WTC11 (cell line): ENCODE data around the gene MACC1. TPM values are rescaled to one million over a fixed set of nuclear protein-coding genes. Genes with fewer than 3 reads are reported as not detected.

Source experiments
- ATAC-seq: fragments of 200-7000 bp; cut with Tn5 transposase; 2 replicates; pipeline ENCODE4 v1.10.0; 2021; ENCODE audit warnings: mild to moderate bottlenecking, moderate library complexity
- CTCF ChIA-PET: fragments of 300-600 bp; sonication (Branson Sonifier 250); formaldehyde crosslinking; loops from one replicate; lab custom pipeline; 2021; ENCODE audit warnings: antibody characterized with exemption; lab: Charles Lee
- POLR2A ChIA-PET: fragments of 350-600 bp; sonication (Branson Sonifier 250); formaldehyde crosslinking; loops from one replicate; lab custom pipeline; 2021; ENCODE audit warnings: antibody characterized with exemption; lab: Charles Lee
- DNase-seq: peaks from one replicate; pipeline ENCODE4 v3.0.0; 2021; ENCODE audit warnings: low spot score
- H3K27ac Mint-ChIP-seq: 2 replicates; pipeline ENCODE4 v1.8.0; 2021; ENCODE audit warnings: mixed read lengths
- H3K27me3 Mint-ChIP-seq: 2 replicates; pipeline ENCODE4 v1.8.0; 2021; ENCODE audit warnings: low read depth, mild to moderate bottlenecking, moderate library complexity, mixed read lengths
- H3K36me3 Mint-ChIP-seq: 2 replicates; pipeline ENCODE4 v1.8.0; 2021; ENCODE audit warnings: mixed read lengths
- H3K4me1 Mint-ChIP-seq: 2 replicates; pipeline ENCODE4 v1.8.0; 2022; ENCODE audit warnings: mixed read lengths
- H3K4me3 Mint-ChIP-seq: 2 replicates; pipeline ENCODE4 v1.8.0; 2021; ENCODE audit warnings: mild to moderate bottlenecking, moderate library complexity, mixed read lengths
- H3K9me3 Mint-ChIP-seq: 2 replicates; pipeline ENCODE4 v1.8.0; 2021; ENCODE audit warnings: mixed read lengths
- CBFB ChIP-seq: sonication (generic); formaldehyde crosslinking; IDR thresholded peaks from 2 replicates; pipeline ENCODE4 v1.8.1; 2022; ENCODE audit warnings: mild to moderate bottlenecking, low read depth, missing genetic modification reagents
- ESRRA ChIP-seq: sonication (generic); formaldehyde crosslinking; IDR thresholded peaks from 2 replicates; pipeline ENCODE4 v1.8.1; 2022; ENCODE audit warnings: mild to moderate bottlenecking, missing genetic modification reagents, borderline replicate concordance
- ETV6 ChIP-seq: sonication (generic); formaldehyde crosslinking; IDR thresholded peaks from 2 replicates; pipeline ENCODE4 v1.8.1; 2022; ENCODE audit warnings: mild to moderate bottlenecking, missing genetic modification reagents
- FOXK1 ChIP-seq: sonication (generic); formaldehyde crosslinking; IDR thresholded peaks from 2 replicates; pipeline ENCODE4 v1.8.0; 2022; ENCODE audit warnings: mild to moderate bottlenecking, moderate library complexity, missing genetic modification reagents
- FOXP1 ChIP-seq: sonication (generic); formaldehyde crosslinking; IDR thresholded peaks from 2 replicates; pipeline ENCODE4 v1.8.0; 2022; ENCODE audit warnings: missing genetic modification reagents, mild to moderate bottlenecking, moderate library complexity, borderline replicate concordance
- GTF2I ChIP-seq: fragments of 250-450 bp; sonication (Bioruptor Pico); conservative IDR thresholded peaks from 2 replicates; pipeline ENCODE4 v1.4.0; 2021; ENCODE audit warnings: mild to moderate bottlenecking
- JUN ChIP-seq: sonication (generic); formaldehyde crosslinking; IDR thresholded peaks from 2 replicates; pipeline ENCODE4 v1.8.0; 2023; ENCODE audit warnings: mild to moderate bottlenecking, missing genetic modification reagents
- NFYB ChIP-seq: sonication (generic); formaldehyde crosslinking; conservative IDR thresholded peaks from 2 replicates; pipeline ENCODE4 v1.8.0; 2022; ENCODE audit warnings: low read depth, missing genetic modification reagents
- PRRX2 ChIP-seq: fragments of 250-450 bp; sonication (Bioruptor Pico); IDR thresholded peaks from 2 replicates; pipeline ENCODE4 v1.8.0; 2021; ENCODE audit warnings: mild to moderate bottlenecking
- SMAD4 ChIP-seq: sonication (generic); formaldehyde crosslinking; IDR thresholded peaks from 2 replicates; pipeline ENCODE4 v1.8.0; 2022; ENCODE audit warnings: mild to moderate bottlenecking, missing genetic modification reagents
- SOX15 ChIP-seq: fragments of 250-450 bp; sonication (Bioruptor Pico); IDR thresholded peaks from 2 replicates; pipeline ENCODE4 v1.9.0; 2021; ENCODE audit warnings: mild to moderate bottlenecking
- TEAD4 ChIP-seq: sonication (generic); formaldehyde crosslinking; IDR thresholded peaks from 2 replicates; pipeline ENCODE4 v1.8.0; 2022; ENCODE audit warnings: mild to moderate bottlenecking, missing genetic modification reagents
- TP53 ChIP-seq: sonication (generic); formaldehyde crosslinking; IDR thresholded peaks from 2 replicates; pipeline ENCODE4 v1.8.1; 2023; ENCODE audit warnings: mild to moderate bottlenecking, missing genetic modification reagents
- ZBTB21 ChIP-seq: sonication (generic); formaldehyde crosslinking; IDR thresholded peaks from 2 replicates; pipeline ENCODE4 v1.8.1; 2023; ENCODE audit warnings: mild to moderate bottlenecking, missing genetic modification reagents, borderline replicate concordance
- ZNF232 ChIP-seq: sonication (generic); formaldehyde crosslinking; IDR thresholded peaks from 2 replicates; pipeline ENCODE4 v1.8.0; 2022; ENCODE audit warnings: mild to moderate bottlenecking, missing genetic modification reagents
- ZNF263 ChIP-seq: sonication (generic); formaldehyde crosslinking; IDR thresholded peaks from 2 replicates; pipeline ENCODE4 v1.8.1; 2022; ENCODE audit warnings: low read depth, mild to moderate bottlenecking, moderate library complexity, missing genetic modification reagents
- ZNF317 ChIP-seq: sonication (generic); formaldehyde crosslinking; IDR thresholded peaks from 2 replicates; pipeline ENCODE4 v1.8.1; 2023; ENCODE audit warnings: low read depth, mild to moderate bottlenecking, moderate library complexity, missing genetic modification reagents, borderline replicate concordance
- ZNF416 ChIP-seq: fragments of 250-450 bp; sonication (Bioruptor Pico); IDR thresholded peaks from 2 replicates; pipeline ENCODE4 v1.9.0; 2021; ENCODE audit warnings: mild to moderate bottlenecking, inconsistent platforms
- total RNA-seq: library from RNA; stranded (reverse); gene quantifications from 3 replicates; pipeline ENCODE4 v1.2.3, GENCODE V29; 2021
- TF ChIP-seq, protein P1 (sequence below): sonication (generic); formaldehyde crosslinking; IDR thresholded peaks from 2 replicates; pipeline ENCODE4 v1.8.1; 2023; ENCODE audit warnings: mild to moderate bottlenecking, missing genetic modification reagents
- TF ChIP-seq, protein P2 (sequence below): sonication (generic); formaldehyde crosslinking; IDR thresholded peaks from 2 replicates; pipeline ENCODE4 v1.8.1; 2023; ENCODE audit warnings: mild to moderate bottlenecking, missing genetic modification reagents, moderate library complexity
- TF ChIP-seq, protein P3 (sequence below): sonication (generic); formaldehyde crosslinking; IDR thresholded peaks from 2 replicates; pipeline ENCODE4 v1.8.0; 2022; ENCODE audit warnings: mild to moderate bottlenecking, missing genetic modification reagents
- TF ChIP-seq, protein P4 (sequence below): sonication (generic); formaldehyde crosslinking; IDR thresholded peaks from 2 replicates; pipeline ENCODE4 v1.8.0; 2023; ENCODE audit warnings: mild to moderate bottlenecking, missing genetic modification reagents
- TF ChIP-seq, protein P5 (sequence below): sonication (generic); formaldehyde crosslinking; IDR thresholded peaks from 2 replicates; pipeline ENCODE4 v1.8.1; 2022; ENCODE audit warnings: mild to moderate bottlenecking, moderate library complexity, missing genetic modification reagents
- TF ChIP-seq, protein P6 (sequence below): fragments of 250-450 bp; sonication (Bioruptor Pico); IDR thresholded peaks from 2 replicates; pipeline ENCODE4 v1.9.0; 2021; ENCODE audit warnings: moderate library complexity, mild to moderate bottlenecking, inconsistent platforms, borderline replicate concordance
- TF ChIP-seq, protein P7 (sequence below): sonication (generic); formaldehyde crosslinking; IDR thresholded peaks from 2 replicates; pipeline ENCODE4 v1.8.0; 2023; ENCODE audit warnings: missing genetic modification reagents
- TF ChIP-seq, protein P8 (sequence below): fragments of 250-450 bp; sonication (Bioruptor Pico); IDR thresholded peaks from 2 replicates; pipeline ENCODE4 v2.1.2; 2022; ENCODE audit warnings: mild to moderate bottlenecking, moderate library complexity
- TF ChIP-seq, protein P9 (sequence below): fragments of 200-600 bp; IDR thresholded peaks from 2 replicates; pipeline ENCODE4 v1.8.0; 2022; ENCODE audit warnings: antibody characterized with exemption

The MACC1 gene
- total RNA-seq, 1 experiment from 2014 or later: 14.6 TPM

DNA sequence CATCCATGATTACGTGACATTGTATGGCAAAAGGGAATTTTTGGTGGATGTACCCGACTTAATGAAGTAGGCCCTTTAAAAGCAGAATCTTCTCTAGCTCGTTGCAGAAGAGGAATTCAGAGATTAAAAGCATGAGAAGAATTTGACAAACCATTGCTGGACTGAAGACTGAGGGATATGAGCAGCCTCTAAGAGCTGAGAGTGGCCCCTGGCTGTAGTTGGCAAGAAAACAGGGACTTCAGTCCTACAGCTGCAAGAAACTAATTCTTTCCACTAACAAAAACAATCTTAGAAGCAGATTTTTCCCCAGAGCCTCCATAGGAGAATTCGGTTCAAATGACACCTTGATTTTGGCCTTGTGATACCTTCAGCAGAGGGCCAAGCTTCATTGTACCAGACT, 34.1 kb downstream of the MACC1 start (continued):
- TF ChIP-seq TP53 (CRISPR knock-in tag) (no peak), NFYB (CRISPR knock-in tag) (no peak), ZNF263 (CRISPR knock-in tag) (no peak), FOXK1 (no peak), ZBTB21 (no peak), JUN (CRISPR knock-in tag) (no peak), PRRX2 (CRISPR knock-in tag) (no peak), ESRRA (CRISPR knock-in tag) (no peak), ZNF416 (CRISPR knock-in tag) (no peak), CBFB (CRISPR knock-in tag) (no peak)
- TF ChIP-seq, protein P1, sequence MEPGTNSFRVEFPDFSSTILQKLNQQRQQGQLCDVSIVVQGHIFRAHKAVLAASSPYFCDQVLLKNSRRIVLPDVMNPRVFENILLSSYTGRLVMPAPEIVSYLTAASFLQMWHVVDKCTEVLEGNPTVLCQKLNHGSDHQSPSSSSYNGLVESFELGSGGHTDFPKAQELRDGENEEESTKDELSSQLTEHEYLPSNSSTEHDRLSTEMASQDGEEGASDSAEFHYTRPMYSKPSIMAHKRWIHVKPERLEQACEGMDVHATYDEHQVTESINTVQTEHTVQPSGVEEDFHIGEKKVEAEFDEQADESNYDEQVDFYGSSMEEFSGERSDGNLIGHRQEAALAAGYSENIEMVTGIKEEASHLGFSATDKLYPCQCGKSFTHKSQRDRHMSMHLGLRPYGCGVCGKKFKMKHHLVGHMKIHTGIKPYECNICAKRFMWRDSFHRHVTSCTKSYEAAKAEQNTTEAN (CRISPR knock-in tag): no peak
- TF ChIP-seq, all 79 proteins: peak for 0

DNA sequence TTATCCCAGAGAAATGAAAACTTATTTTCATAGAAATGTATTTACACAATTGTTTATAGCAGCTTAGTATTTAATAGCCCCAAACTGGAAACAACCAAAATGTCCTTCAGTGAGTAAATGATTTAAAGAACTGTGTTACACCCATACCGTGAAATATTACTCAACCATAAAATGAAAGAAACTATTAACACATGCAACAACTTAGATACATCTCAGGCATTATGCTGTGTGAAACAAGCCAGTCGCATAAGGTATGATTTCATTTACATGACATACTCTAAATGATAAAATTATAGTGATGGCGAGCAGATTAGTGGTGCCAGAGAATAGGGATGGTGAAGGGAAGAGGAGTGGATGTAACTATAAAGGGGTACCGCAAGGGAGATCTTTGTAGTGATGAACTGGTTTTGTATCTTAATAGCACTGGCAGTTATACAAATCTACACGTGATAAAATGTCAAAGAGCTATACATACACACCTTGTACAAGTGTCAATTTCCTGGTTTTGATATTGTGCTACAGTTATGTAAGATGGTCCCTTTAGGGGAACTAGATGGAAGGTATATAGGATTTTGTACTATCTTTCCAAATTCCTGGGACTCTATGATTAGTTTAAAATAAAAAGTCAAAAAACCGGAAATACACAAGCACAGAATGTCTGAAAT, 40.5 kb downstream of the MACC1 start:
- Mint-ChIP-seq H3K4me1 (peaks cover 10% of the 10 kb centered on the region), H3K9me3 (no peaks in the 10 kb centered on the region), H3K4me3 (no peak overlapping the region), H3K27ac (no peak overlapping the region), H3K27me3 (no peaks in the 10 kb centered on the region), H3K36me3 (no peaks in the 10 kb centered on the region)
- ChIA-PET POLR2A (no interaction called here), CTCF (no interaction called here)
- ATAC-seq: no peak
- no peak for DNase-seq
- TF ChIP-seq ETV6 (no peak), GTF2I (CRISPR knock-in tag) (no peak), TEAD4 (CRISPR knock-in tag) (no peak), ZNF263 (CRISPR knock-in tag) (no peak), ZNF232 (CRISPR knock-in tag) (no peak), SMAD4 (no peak), ZNF317 (no peak), FOXP1 (no peak), SOX15 (CRISPR knock-in tag) (no peak), NFYB (CRISPR knock-in tag) (no peak)
- TF ChIP-seq, protein P2, sequence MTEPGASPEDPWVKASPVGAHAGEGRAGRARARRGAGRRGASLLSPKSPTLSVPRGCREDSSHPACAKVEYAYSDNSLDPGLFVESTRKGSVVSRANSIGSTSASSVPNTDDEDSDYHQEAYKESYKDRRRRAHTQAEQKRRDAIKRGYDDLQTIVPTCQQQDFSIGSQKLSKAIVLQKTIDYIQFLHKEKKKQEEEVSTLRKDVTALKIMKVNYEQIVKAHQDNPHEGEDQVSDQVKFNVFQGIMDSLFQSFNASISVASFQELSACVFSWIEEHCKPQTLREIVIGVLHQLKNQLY (CRISPR knock-in tag): no peak
- TF ChIP-seq, protein P3, sequence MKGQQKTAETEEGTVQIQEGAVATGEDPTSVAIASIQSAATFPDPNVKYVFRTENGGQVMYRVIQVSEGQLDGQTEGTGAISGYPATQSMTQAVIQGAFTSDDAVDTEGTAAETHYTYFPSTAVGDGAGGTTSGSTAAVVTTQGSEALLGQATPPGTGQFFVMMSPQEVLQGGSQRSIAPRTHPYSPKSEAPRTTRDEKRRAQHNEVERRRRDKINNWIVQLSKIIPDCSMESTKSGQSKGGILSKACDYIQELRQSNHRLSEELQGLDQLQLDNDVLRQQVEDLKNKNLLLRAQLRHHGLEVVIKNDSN (CRISPR knock-in tag): no peak
- TF ChIP-seq, protein P4, sequence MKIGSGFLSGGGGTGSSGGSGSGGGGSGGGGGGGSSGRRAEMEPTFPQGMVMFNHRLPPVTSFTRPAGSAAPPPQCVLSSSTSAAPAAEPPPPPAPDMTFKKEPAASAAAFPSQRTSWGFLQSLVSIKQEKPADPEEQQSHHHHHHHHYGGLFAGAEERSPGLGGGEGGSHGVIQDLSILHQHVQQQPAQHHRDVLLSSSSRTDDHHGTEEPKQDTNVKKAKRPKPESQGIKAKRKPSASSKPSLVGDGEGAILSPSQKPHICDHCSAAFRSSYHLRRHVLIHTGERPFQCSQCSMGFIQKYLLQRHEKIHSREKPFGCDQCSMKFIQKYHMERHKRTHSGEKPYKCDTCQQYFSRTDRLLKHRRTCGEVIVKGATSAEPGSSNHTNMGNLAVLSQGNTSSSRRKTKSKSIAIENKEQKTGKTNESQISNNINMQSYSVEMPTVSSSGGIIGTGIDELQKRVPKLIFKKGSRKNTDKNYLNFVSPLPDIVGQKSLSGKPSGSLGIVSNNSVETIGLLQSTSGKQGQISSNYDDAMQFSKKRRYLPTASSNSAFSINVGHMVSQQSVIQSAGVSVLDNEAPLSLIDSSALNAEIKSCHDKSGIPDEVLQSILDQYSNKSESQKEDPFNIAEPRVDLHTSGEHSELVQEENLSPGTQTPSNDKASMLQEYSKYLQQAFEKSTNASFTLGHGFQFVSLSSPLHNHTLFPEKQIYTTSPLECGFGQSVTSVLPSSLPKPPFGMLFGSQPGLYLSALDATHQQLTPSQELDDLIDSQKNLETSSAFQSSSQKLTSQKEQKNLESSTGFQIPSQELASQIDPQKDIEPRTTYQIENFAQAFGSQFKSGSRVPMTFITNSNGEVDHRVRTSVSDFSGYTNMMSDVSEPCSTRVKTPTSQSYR (CRISPR knock-in tag): no peak
- TF ChIP-seq, protein P5, sequence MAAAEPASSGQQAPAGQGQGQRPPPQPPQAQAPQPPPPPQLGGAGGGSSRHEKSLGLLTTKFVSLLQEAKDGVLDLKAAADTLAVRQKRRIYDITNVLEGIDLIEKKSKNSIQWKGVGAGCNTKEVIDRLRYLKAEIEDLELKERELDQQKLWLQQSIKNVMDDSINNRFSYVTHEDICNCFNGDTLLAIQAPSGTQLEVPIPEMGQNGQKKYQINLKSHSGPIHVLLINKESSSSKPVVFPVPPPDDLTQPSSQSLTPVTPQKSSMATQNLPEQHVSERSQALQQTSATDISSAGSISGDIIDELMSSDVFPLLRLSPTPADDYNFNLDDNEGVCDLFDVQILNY (CRISPR knock-in tag): no peak
- TF ChIP-seq, protein P6, sequence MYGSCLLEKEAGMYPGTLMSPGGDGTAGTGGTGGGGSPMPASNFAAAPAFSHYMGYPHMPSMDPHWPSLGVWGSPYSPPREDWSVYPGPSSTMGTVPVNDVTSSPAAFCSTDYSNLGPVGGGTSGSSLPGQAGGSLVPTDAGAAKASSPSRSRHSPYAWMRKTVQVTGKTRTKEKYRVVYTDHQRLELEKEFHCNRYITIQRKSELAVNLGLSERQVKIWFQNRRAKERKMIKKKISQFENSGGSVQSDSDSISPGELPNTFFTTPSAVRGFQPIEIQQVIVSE (CRISPR knock-in tag): no peak
- TF ChIP-seq, protein P7, sequence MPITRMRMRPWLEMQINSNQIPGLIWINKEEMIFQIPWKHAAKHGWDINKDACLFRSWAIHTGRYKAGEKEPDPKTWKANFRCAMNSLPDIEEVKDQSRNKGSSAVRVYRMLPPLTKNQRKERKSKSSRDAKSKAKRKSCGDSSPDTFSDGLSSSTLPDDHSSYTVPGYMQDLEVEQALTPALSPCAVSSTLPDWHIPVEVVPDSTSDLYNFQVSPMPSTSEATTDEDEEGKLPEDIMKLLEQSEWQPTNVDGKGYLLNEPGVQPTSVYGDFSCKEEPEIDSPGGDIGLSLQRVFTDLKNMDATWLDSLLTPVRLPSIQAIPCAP (CRISPR knock-in tag): no peak
- TF ChIP-seq, protein P8, sequence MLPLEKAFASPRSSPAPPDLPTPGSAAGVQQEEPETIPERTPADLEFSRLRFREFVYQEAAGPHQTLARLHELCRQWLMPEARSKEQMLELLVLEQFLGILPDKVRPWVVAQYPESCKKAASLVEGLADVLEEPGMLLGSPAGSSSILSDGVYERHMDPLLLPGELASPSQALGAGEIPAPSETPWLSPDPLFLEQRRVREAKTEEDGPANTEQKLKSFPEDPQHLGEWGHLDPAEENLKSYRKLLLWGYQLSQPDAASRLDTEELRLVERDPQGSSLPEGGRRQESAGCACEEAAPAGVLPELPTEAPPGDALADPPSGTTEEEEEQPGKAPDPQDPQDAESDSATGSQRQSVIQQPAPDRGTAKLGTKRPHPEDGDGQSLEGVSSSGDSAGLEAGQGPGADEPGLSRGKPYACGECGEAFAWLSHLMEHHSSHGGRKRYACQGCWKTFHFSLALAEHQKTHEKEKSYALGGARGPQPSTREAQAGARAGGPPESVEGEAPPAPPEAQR (CRISPR knock-in tag): no peak
- TF ChIP-seq, protein P9, sequence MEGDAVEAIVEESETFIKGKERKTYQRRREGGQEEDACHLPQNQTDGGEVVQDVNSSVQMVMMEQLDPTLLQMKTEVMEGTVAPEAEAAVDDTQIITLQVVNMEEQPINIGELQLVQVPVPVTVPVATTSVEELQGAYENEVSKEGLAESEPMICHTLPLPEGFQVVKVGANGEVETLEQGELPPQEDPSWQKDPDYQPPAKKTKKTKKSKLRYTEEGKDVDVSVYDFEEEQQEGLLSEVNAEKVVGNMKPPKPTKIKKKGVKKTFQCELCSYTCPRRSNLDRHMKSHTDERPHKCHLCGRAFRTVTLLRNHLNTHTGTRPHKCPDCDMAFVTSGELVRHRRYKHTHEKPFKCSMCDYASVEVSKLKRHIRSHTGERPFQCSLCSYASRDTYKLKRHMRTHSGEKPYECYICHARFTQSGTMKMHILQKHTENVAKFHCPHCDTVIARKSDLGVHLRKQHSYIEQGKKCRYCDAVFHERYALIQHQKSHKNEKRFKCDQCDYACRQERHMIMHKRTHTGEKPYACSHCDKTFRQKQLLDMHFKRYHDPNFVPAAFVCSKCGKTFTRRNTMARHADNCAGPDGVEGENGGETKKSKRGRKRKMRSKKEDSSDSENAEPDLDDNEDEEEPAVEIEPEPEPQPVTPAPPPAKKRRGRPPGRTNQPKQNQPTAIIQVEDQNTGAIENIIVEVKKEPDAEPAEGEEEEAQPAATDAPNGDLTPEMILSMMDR: no peak
